ENCODE measurements around the gene PTPN23. TPM values are rescaled to one million over a fixed set of nuclear protein-coding genes. Genes with fewer than 3 reads are reported as not detected.

PTPN23 gene
- total RNA-seq, 1 experiment from 2014 or later: 9.9 TPM

- in situ Hi-C loops (cut with HindIII; ENCODE audit: low pct_unique_long_range_greater_than_20kb, low sequenced_read_pairs): no loop called here
Observed at GRCh38 chr3:47394881-47395280, 14.1 kb downstream of the PTPN23 start.

DNA sequence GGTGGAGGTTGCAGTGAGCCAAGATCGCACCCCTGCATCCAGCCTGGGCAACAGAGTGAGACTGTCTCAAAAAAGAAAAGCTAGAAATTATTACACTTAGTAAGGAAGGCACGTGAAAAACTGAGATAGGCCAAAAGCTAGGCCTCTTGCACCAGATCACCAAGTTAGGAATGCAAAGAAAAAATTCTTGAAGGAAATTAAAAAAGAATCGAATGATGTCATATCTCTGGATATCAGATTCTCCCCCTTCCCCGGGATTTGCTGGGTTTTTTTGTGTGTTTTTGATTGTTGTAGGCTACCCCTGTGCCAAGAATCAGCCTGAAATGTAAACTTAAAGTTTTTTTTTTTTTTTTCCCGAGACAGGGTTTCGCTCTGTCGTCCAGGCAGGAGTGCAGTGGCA, 17.4 kb downstream of the PTPN23 start:
- no peak for DNase-seq (ENCODE audit: low read depth, low spot score)
- in situ Hi-C loops (cut with HindIII; ENCODE audit: low pct_unique_long_range_greater_than_20kb, low sequenced_read_pairs): no loop called here

More at GRCh38 chr3:47394881-47395280, 14.1 kb downstream of the PTPN23 start:
- no peak for DNase-seq (ENCODE audit: low read depth, low spot score)

DNA sequence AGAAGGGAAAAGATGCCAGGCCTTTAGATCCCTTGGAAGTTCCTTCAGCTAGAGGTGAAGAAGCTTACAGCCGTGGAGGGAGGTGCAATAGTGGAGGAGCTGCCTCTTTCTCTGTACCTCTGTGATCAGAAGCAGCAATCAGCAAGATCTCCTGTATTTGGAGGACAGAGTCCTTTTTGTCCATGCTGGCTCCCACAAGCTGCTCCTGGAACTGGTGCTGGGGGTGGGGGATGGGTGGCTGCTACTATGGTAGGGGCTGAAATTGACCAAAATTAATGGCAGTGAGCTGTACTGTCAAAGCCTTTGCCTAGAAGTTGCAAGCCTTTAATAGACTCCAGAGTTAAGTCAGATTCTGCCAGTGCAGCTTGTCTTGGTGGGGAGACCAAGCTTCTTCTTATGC, 18.2 kb downstream of the PTPN23 start:
- in situ Hi-C loops (cut with HindIII; ENCODE audit: low pct_unique_long_range_greater_than_20kb, low sequenced_read_pairs): no loop called here
- DNase-seq (ENCODE audit: low read depth, low spot score): no peak

DNA sequence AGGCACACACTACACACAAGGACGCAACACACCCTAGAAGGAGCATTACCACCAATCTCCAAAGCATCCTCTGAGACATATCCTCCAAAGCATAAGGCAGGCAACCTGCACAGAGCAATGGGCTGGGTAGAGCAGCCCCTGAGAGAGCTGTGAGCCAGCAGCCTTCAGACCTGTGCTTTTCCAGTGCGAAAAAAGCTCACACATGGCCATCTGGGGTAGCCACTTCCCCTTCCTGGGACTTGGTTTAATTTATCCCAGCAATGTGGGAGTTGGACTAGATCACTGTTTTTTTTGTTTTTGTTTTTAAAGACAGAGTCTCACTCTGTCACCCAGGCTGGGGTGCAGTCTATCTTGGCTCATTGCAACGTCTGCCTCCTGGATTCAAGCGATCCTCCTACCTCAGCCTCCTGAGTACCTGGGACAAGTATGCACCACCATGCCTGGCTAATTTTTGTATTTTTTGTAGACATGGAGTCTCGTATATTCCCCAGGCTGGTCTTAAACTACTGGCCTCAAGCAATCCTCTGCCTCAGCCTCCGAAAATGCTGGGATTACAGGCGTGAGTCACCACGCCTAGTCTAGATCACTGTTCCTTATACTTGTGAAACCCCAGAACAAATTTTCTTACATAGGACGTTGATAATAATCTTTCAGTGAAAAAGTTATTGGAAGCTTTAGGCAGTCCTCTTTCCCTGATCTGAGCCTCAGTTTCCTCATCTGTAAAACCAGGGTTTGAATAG, 18.9 kb downstream of the PTPN23 start:
- in situ Hi-C loops (cut with HindIII; ENCODE audit: low pct_unique_long_range_greater_than_20kb, low sequenced_read_pairs): no loop called here
- DNase-seq (ENCODE audit: low read depth, low spot score): no peak

- no peak for DNase-seq (ENCODE audit: low read depth, low spot score)
- in situ Hi-C loops (cut with HindIII; ENCODE audit: low pct_unique_long_range_greater_than_20kb, low sequenced_read_pairs): no loop called here
Observed at GRCh38 chr3:47404431-47404876, 23.6 kb downstream of the PTPN23 start.

DNA sequence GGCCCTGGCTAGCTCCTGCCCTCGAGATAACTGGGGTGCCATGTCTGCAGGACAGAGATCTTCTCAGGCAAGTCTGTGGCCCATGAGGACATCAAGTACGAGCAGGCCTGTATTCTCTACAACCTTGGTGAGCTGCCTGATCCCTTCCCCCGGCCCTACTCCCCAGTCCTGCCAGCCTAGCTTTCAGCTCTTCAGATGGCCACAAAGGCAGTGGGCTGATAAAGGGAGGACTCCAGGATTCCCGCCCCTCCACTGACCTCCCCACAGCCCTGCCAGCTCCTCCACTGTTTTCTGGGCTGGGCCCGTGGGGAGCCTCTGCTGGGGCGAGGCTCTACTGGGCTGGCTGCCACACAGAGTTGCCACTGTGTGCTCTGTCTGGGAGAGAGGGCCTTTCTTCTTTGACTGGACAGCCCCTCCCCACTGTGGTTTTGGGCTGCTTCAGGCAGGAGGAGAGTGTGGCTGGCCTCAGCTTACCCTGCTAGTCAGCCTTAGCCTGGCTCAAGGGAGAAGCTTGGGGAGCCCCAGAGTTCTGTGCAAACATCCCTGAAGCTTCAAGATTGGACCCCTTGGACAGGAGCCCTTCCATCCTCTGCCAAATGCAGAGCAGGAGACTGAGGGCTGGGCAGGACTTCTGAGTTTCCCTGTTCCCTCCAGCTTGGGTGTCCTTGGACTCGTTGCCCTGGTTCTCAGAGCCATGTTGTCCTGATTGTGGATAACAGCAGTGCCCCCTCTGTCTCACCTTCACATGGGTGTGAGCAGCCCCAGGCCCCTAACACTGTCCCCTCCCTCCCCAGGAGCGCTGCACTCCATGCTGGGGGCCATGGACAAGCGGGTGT, 24.4 kb downstream of the PTPN23 start:
- in situ Hi-C loops (cut with HindIII; ENCODE audit: low pct_unique_long_range_greater_than_20kb, low sequenced_read_pairs): no loop called here
- DNase-seq (ENCODE audit: low read depth, low spot score): no peak

GRCh38 chr3:47405820-47406761, 25.3 kb downstream of the PTPN23 start:
- DNase-seq (ENCODE audit: low read depth, low spot score): no peak
- in situ Hi-C loops (cut with HindIII; ENCODE audit: low pct_unique_long_range_greater_than_20kb, low sequenced_read_pairs): no loop called here

GRCh38 chr3:47406762-47407149, 25.9 kb downstream of the PTPN23 start:
- no peak for DNase-seq (ENCODE audit: low read depth, low spot score)
- in situ Hi-C loops (cut with HindIII; ENCODE audit: low pct_unique_long_range_greater_than_20kb, low sequenced_read_pairs): no loop called here

DNA sequence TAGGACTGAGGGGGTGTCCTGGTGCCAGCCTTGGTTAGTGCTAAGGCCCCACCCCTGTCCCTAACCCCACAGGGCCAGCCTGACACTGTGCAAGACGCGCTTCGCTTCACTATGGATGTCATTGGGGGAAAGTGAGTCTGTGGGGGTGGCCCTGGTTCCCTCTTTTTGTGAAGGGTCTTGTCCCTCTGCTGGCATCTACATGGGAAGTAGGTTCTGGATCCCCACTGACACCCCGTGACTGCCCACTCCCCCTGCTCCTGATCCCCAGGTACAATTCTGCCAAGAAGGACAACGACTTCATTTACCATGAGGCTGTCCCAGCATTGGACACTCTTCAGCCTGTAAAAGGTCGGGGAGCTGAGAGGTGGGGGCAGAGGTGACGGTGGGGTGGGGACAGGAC, 26.4 kb downstream of the PTPN23 start:
- in situ Hi-C loops (cut with HindIII; ENCODE audit: low pct_unique_long_range_greater_than_20kb, low sequenced_read_pairs): no loop called here
- no peak for DNase-seq (ENCODE audit: low read depth, low spot score)

- no peak for DNase-seq (ENCODE audit: low read depth, low spot score)
- in situ Hi-C loops (cut with HindIII; ENCODE audit: low pct_unique_long_range_greater_than_20kb, low sequenced_read_pairs): no loop called here
Observed at GRCh38 chr3:47407896-47408838, 27.3 kb downstream of the PTPN23 start.

DNA sequence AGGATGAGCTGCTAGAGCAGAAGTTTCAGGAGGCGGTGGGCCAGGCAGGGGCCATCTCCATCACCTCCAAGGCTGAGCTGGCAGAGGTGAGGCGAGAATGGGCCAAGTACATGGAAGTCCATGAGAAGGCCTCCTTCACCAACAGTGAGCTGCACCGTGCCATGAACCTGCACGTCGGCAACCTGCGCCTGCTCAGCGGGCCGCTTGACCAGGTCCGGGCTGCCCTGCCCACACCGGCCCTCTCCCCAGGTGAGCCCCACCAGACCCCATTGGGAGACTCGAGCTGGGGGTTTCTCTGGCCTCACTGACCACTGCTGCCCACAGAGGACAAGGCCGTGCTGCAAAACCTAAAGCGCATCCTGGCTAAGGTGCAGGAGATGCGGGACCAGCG, 28.0 kb downstream of the PTPN23 start:
- in situ Hi-C loops (cut with HindIII; ENCODE audit: low pct_unique_long_range_greater_than_20kb, low sequenced_read_pairs): no loop called here
- no peak for DNase-seq (ENCODE audit: low read depth, low spot score)

- in situ Hi-C loops (cut with HindIII; ENCODE audit: low pct_unique_long_range_greater_than_20kb, low sequenced_read_pairs): no loop called here
Observed at GRCh38 chr3:47409284-47409683, 28.5 kb downstream of the PTPN23 start.

GRCh38 chr3:47409688-47410416, 29.0 kb downstream of the PTPN23 start:
- in situ Hi-C loops (cut with HindIII; ENCODE audit: low pct_unique_long_range_greater_than_20kb, low sequenced_read_pairs): no loop called here
- DNase-seq (ENCODE audit: low read depth, low spot score): no peak

More at GRCh38 chr3:47409284-47409683, 28.5 kb downstream of the PTPN23 start:
- DNase-seq (ENCODE audit: low read depth, low spot score): no peak

GRCh38 chr3:47410417-47410720, 29.5 kb downstream of the PTPN23 start:
- in situ Hi-C loops (cut with HindIII; ENCODE audit: low pct_unique_long_range_greater_than_20kb, low sequenced_read_pairs): no loop called here

GRCh38 chr3:47410801-47411646, 30.2 kb downstream of the PTPN23 start:
- DNase-seq (ENCODE audit: low read depth, low spot score): no peak
- in situ Hi-C loops (cut with HindIII; ENCODE audit: low pct_unique_long_range_greater_than_20kb, low sequenced_read_pairs): no loop called here

More at GRCh38 chr3:47410417-47410720, 29.5 kb downstream of the PTPN23 start:
- DNase-seq (ENCODE audit: low read depth, low spot score): no peak
